ENCODE data around the gene SMG6. TPM values are rescaled to one million over a fixed set of nuclear protein-coding genes. Genes with fewer than 3 reads are reported as not detected.

Gene SMG6
- polyA plus RNA-seq, 1 of the 3 experiments (the other 2 are of a cell fraction) = 15.7 TPM

- no peak overlapping the region for H3K4me3 ChIP-seq (ENCODE audit: low read depth in 2 of 2, low read length in 1 of 2)
- no peaks in the 10 kb centered on the region for H3K9me2 ChIP-seq
- no peaks in the 10 kb centered on the region for H4K20me1 ChIP-seq (ENCODE audit: insufficient read depth)
- ChIA-PET CTCF (interaction anchor here (0.6 to 8.6 kb wide), 6 partner anchors 8 to 217 kb away, joined by 3 to 197 read pairs (median 8); no protein-coding TSS in a partner anchor), POLR2A (no interaction called here)
- H3K27me3 ChIP-seq (ENCODE audit: insufficient read depth) = peaks cover 24% of the 10 kb centered on the region
- peaks cover 22% of the 10 kb centered on the region for H3K79me2 ChIP-seq (ENCODE audit: insufficient read depth)
- no peak overlapping the region for H3K4me2 ChIP-seq
- H3K36me3 ChIP-seq (replicated peaks in 1 of 2; ENCODE audit: control insufficient read depth in 1 of 2, insufficient read depth in 2 of 2, low read length in 1 of 2) = no peaks in the 10 kb centered on the region
- no CpG with 5 or more reads among the region's 5 CpGs for WGBS (ENCODE audit: low lambda C conversion rate)
- peaks cover 5 to 16% of the 10 kb centered on the region in 2 experiments; a peak in 2 of 4 replicates for H3K4me1 ChIP-seq (ENCODE audit: control insufficient read depth in 1 of 2, insufficient read depth in 2 of 2, low read depth in 1 of 2, low read length in 1 of 2)
- no peak overlapping the region for H3K9ac ChIP-seq
- no peak overlapping the region for H3K27ac ChIP-seq (ENCODE audit: low read depth in 2 of 2, low read length in 1 of 2)
- DNase-seq = no peak
- H3K9me3 ChIP-seq = no peaks in the 10 kb centered on the region
- TF ChIP-seq EZH2phosphoT487 (IDR thresholded peaks at IDR 0.05; ENCODE audit: borderline replicate concordance, low read depth) (no peak), TAF1 (IDR thresholded peaks at IDR 0.05; ENCODE audit: borderline replicate concordance, low read depth, low read length) (no peak), CTCF (IDR thresholded peaks at IDR 0.05) (no peak), MAX (IDR thresholded peaks at IDR 0.05; ENCODE audit: low read depth) (no peak), MXI1 (IDR thresholded peaks at IDR 0.05; ENCODE audit: low read depth, low read length) (no peak), NFIC (IDR thresholded peaks at IDR 0.05; ENCODE audit: borderline replicate concordance) (no peak), RFX5 (IDR thresholded peaks at IDR 0.05; ENCODE audit: low read length) (no peak), RCOR1 (IDR thresholded peaks at IDR 0.05; ENCODE audit: low read length) (no peak), TEAD4 (IDR thresholded peaks at IDR 0.05; ENCODE audit: borderline replicate concordance, insufficient read depth) (no peak), GABPA (IDR thresholded peaks at IDR 0.05; ENCODE audit: low read depth) (no peak), ZBTB33 (IDR thresholded peaks at IDR 0.05; ENCODE audit: borderline replicate concordance, low read depth) (no peak), SMC3 (IDR thresholded peaks at IDR 0.05; ENCODE audit: low read depth, low read length) (no peak), JUND (IDR thresholded peaks at IDR 0.05) (no peak), USF2 (IDR thresholded peaks at IDR 0.05; ENCODE audit: borderline replicate concordance, low read depth, low read length) (no peak), NRF1 (IDR thresholded peaks at IDR 0.05; ENCODE audit: low read depth, low read length) (no peak), FOXM1 (IDR thresholded peaks at IDR 0.05; ENCODE audit: low read depth) (no peak), POLR2AphosphoS5 (IDR thresholded peaks at IDR 0.05; ENCODE audit: low read depth, low read length) (no peak), RXRA (IDR thresholded peaks at IDR 0.05; ENCODE audit: borderline replicate concordance, low read depth) (no peak), IRF3 (IDR thresholded peaks at IDR 0.05; ENCODE audit: low read depth, low read length) (no peak), CHD2 (IDR thresholded peaks at IDR 0.05; ENCODE audit: low read length, partially characterized antibody) (no peak)
- H3F3A ChIP-seq (replicated peaks; ENCODE audit: insufficient read depth) = no peaks in the 10 kb centered on the region
- no peak overlapping the region for H2AFZ ChIP-seq (ENCODE audit: low read depth)
Observed at GRCh38 chr17:2028234-2028614, 275.4 kb downstream of the SMG6 start.
